ENCODE measurements around the gene C2CD4C.
"Not testable (repeated sequence)": the region's sequence is repeated elsewhere in the genome, so short reads cannot be mapped to it uniquely, and the experiment has no call there.

The C2CD4C gene

DNA sequence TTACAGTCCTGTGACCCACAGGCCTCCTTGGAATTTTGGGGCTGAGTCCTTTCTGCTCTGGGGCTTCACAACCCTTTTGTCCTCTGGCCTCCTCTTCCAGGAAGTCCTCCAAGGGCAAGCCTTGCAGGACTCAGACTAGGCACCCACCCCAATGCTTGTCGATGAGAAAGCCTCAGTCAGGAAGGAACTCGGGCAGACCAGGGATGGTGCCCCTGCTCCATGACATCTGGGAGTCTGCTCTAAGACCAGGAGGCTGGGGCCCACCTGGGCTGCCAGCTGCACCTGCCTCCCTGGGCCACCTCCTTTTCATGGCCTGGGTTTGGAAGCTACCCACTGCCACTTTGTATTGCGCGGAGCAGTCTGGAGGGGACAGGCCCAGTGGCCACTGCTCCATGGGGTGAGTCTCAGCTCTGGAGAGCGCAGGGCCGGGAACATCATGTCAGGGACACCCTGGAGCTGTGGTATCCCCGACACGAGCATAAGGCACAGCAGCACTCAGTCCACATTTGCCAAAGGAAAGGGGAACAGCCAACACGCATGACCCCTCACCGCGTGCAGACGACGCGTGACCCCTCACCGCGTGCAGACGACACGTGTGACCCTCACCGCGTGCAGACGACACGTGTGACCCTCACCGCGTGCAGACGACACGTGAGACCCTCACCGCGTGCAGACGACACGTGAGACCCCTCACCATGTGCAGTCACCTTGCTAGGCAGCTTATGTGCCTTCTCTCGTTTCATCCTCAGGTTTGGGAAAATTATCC is 10.8 kb downstream of the C2CD4C start:
- DNase-seq = no peak

DNA sequence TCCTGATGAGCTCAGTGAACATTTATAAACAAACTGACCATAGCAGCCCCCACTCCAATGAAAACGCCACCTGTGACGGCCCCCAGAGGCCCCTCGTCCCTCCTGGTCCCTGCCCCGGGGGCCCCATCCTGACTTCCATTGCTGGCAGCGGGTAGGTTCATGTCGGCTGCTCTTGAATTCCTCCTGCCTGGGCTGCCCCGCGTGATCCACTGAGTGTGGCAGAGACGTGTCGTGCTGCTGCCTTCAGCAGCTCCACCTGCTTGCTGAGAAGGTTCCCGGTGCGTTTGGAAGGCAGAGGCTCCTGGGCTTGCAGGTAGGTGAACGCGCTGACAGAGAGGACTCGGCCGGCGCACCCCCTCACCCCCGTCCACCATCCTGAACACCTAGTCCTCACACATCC is 11.6 kb downstream of the C2CD4C start:
- DNase-seq = no peak

DNA sequence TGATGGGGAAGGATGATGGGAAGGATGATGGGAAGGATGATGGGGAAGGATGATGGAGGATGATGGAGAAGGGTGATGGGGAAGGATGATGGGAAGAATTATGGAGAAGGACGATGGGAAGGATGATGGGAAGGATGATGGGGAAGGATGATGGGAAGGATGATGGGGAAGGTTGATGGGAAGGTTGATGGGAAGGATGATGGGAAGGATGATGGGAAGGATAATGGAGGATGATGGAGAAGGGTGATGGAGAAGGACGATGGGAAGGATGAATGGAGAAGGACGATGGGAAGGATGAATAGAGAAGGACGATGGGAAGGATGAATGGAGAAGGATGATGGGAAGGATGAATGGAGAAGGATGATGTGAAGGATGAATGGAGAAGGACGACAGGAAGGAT is 13.5 kb downstream of the C2CD4C start:
- no peak for DNase-seq

DNA sequence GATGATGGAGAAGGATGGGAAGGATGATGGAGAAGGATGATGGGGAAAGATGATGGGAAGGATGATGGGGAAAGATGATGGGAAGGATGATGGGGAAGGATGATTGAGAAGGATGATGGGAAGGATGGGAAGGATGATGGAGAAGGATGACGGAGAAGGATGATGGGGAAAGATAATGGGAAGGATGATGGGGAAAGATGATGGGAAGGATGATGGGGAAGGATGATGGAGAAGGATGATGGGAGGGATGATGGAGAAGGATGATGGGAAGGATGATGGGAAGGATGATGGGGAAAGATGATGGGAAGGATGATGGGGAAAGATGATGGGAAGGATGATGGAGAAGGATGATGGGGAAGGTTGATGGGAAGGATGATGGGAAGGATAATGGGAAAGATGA is 14.1 kb downstream of the C2CD4C start:
- DNase-seq = not testable (repeated sequence)

DNA sequence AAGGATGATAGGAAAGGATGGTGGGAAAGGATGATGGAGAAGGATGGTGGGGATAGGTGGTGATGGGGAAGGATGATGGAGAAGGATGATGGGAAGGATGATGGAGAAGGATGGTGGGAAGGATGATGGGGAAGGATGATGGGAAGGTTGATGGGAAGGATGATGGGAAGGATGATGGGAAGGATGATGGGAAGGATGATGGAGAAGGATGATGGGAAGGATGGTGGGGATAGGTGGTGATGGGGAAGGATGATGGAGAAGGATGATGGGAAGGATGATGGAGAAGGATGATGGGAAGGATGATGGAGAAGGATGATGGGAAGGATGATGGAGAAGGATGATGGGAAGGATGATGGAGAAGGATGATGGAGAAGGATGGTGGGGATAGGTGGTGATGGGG is 15.4 kb downstream of the C2CD4C start:
- DNase-seq = not testable (repeated sequence)

DNA sequence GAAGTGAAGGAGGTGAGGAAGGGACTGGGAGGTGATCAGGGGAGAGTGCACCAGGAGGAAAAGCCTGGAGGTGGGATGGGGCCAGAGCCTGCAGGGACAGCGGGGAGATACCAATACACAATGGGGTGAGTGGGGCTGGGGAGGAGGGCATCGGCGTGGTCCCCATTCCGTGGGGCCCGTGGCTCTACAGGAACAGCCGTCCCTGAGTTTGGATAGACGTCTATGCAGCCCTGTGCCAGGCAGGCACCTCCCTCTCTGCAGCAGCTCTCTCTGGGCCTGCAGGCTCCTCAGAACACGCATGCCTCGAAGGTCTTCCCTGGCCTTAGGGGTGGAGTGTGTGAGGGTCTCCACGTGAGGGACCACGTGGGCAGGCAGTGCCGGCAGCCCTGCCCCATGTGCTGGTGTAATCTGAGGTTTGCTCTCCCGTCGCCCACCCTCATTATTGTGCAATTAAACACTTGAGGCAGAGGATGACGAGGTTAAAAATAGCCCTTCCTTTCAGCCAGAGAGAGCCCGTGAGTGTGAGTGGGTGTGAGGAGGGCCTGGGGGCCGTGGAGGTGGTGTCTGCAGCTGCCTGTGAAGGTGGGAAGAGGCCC is 16.5 kb downstream of the C2CD4C start:
- DNase-seq = no peak

DNA sequence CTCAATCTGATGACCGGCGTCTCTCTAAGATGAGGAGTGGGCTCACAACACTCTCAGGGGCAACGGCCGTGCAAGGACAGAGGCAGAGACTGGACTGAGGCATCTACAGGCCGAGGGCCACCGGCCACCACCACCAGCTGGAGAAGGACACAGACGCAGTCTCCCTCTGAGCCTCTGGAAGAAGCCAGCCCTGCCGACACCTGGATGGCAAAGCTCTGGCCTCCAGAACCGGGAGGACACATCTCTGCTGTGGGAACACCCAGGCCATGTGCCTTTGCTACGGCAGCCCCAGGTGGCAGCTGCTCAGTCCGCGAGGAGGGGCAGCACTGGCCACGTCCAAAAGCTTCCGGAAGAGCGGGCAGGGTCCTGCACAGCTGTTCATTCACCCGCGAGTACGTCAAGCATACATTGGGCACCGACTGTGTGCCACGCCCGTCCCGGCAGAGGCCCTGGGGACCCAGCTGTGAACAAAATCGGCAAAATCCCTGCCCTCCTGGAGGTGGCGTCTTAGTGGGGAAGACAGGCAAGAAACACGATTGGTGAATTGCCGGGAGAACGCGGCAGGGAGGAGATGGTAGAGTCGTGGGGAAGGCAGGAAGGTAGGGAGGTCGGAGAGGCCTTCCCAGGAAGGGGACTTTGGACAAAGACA is 17.1 kb downstream of the C2CD4C start:
- no peak for DNase-seq

DNA sequence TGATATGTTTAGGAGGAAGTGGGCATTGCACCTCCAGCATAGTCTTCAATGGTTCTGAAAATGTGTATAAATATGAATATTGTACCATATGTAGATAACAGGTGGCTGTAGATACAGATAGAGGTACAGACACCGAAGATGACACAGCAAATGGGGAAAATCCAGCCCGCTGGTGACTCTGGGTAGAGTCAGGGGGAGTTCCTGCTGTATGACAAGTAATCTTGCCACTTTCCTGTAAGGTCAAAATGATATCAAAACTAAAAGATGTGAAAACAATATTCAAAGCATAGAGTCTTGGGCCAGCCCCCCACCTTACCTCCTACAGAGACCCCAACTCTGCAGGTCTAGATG is 17.8 kb downstream of the C2CD4C start:
- peak; percentile 35 for DNase-seq

DNA sequence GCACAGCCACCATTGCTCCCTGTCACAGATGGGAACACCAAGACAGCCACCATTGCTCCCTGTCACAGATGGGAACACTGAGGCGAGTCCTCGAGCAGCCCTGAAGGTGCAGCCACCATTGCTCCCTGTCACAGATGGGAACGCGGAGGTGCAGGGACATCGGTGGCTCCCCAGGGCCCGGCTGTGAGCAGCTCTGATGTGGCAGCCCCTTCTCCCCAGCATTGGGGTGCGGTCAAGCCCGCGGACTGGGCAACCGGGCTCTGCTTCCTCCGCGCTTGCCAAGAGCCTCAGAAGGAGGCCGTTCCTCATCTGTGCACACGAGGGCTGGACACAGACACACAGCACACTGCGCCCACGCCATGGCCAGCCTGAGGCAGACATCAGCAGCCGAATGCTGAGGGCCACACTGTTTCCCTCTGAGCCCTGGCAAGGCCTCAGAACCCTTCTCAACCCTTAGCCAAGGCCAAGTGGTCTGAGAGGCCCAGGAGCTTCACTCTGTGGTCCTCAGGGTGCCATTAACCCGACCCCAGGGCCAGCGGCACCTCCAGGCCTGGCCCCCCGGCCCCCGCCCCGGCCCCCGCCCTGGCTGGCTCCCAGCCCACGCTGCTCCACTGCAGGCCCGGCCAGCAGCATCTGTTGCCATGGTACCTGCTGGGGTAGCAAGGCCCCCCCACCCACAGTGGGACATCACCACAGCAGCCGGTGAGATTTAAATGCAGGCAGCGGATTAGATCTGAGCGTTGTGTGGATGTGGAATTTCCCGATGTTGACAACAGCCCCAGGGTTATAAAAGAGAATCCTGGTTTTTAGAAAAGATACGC is 18.4 kb downstream of the C2CD4C start:
- no peak for DNase-seq

DNA sequence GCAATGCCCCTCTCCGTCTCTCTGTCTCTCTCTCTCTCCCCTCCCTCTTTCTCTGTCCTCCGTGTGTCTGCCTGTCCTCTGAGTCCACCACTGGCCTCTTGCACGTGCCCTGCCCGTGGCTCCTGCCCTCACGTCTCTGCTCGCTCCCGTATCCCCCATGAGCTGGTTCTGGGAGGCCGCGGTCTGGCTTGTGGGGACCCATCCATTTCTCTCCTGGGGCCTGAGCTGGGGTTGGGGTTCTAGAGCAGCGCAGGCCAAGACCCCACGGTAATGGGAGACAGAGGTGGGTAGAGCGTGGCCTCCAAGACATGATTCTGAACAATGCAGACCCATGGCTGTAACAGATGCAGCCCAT is 19.0 kb downstream of the C2CD4C start:
- DNase-seq = no peak

DNA sequence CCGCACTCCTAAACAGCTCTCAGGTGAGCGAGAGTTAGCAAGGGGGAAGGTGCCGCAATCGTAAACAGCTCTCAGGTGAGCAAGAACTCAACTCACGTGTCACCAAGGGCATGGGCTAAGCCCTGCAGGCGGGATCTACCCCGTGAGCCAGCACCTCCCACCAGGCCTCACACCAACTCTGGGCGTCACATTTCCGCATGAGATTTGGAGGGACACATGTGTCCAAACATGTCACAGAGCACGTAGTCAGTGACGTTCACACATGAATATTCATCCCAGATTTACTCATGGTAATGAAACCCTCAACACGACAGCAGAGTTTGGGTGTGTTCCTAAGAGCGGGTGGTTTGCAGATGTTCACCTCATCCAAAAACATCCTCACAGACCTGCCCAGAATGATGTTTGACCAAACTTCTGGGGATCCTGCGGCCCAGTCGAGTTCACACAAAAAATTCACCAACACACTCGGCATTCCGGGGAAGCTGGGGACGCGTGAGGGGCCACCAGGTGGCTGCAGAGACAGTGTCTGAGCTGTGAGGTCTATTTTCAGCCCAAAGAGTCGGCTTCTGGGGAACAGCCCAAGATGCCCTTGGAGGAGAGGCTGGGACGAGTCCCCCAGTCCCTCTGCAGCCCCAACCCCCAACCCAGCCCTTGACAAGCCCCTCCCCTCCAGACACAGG is 19.6 kb downstream of the C2CD4C start:
- DNase-seq = no peak

DNA sequence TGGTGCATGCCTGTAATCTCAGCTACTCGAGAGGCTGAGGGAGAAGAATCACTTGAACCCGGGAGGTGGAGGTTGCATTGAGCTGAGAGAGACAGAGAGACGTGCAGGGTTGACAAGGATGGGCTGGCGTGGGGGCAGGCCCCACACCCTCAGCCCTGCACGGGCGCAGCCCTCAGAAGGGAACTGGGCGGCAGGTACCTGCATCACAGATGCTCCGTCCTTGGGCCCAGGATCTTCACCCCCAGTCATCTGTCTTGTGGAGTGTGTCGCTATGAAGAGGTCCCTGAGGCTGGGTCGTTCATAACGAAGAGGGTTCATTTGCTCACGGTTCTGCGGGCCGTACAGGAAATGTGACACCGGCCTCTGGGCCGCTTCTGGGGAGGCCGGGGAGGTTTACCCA is 20.3 kb downstream of the C2CD4C start:
- no peak for DNase-seq

DNA sequence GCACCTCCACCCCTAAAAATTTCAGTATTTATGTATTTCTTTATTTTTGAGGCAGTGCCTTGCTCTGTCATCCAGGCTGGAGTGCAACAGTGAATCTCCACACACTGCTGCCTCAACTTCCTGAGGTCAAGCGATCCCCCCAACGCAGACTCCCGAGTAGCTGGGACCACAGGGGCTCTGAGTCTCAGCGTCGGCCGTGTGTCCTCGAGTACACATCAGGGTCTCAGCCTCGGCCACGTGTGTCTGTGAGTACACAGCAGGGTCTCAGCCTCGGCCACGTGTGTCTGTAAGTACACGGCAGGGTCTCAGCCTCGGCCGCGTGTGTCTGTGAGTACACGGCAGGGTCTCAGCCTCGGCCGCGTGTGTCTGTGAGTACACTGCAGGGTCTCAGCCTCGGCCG is 21.2 kb downstream of the C2CD4C start:
- no peak for DNase-seq

DNA sequence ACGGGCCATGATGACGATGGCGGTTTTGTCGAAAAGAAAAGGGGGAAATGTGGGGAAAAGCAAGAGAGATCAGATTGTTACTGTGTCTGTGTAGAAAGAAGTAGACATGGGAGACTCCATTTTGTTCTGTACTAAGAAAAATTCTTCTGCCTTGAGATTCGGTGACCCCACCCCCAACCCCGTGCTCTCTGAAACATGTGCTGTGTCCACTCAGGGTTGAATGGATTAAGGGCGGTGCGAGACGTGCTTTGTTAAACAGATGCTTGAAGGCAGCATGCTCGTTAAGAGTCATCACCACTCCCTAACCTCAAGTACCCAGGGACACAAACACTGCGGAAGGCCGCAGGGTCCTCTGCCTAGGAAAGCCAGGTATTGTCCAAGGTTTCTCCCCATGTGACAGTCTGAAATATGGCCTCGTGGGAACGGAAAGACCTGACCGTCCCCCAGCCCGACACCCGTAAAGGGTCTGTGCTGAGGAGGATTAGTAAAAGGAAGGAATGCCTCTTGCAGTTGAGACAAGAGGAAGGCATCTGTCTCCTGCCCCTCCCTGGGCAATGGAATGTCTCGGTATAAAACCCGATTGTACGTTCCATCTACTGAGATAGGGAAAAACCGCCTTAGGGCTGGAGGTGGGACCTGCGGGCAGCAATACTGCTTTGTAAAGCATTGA is 22.2 kb downstream of the C2CD4C start:
- not testable (repeated sequence) for DNase-seq

DNA sequence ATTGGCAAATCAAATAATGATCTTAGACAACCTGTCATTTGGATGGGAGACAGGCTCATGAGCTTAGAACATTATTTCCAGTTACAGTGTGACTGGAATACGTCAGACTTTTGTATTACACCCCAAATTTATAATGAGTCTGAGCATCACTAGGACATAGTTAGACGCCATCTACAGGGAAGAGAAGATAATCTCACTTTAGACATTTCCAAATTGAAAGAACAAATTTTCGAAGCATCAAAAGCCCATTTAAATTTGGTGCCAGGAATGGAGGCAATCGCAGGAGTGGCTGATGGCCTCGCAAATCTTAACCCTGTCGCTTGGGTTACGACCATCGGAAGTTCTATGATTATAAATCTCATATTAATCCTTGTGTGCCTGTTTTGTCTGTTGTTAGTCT is 22.8 kb downstream of the C2CD4C start:
- not testable (repeated sequence) for DNase-seq

DNA sequence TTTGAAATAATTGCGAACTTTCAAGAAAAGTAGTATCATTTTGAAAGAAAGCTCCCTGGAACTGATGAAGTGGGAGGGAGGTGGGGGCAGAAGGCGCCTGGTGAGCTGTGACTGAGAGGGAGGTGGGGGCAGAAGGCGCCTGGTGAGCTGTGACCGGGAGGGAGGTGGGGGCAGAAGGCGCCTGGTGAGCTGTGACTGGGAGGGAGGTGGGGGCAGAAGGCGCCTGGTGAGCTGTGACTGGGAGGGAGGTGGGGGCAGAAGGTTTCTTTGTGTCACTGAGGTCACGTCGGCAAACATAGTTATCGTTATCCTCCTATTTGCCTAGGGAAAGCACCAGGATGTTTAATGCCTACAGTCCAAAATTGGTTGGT is 24.2 kb downstream of the C2CD4C start:
- no peak for DNase-seq

DNA sequence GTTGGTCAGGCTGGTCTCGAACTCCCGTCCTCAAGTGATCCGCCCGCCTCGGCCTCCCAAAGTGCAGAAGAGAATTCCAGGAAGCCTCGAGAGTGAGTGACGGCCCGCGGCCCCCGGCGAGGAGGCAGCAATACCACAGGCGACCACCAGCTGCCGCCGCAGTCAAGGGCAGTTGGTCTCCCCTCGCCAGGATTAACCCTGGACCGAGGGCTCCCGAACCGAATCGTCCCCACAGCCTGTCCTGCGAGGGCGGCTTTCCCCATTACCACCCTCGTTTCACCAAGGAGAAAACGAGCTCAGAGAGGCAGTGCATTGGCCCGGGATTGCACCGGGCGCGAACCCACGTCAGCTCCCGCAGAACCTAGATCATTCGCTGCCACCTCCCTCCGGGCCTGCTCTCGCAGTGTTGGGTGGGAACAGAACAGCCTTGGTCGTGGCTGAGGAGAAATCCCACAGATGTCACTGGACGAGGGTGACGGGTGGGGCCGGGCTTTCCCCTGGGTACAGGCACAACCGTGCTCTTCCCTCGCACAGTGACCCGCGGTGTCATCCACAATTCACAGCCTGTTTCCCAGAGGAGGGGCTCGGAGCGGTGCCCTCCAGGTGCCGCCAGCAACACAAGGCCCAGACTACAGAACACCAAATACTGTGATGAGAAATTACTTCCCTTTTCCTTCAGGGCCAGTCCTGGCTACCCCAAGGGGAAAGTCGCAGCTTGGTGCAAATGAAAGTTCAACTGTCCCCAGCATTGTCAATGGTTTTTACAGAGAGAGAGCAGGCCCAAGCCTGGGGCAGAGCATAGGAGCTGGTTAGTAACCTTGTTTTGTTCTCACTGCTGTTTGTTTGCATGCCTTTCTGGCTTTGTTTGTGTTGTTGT is 24.8 kb downstream of the C2CD4C start:
- peak; percentile 36 for DNase-seq

DNA sequence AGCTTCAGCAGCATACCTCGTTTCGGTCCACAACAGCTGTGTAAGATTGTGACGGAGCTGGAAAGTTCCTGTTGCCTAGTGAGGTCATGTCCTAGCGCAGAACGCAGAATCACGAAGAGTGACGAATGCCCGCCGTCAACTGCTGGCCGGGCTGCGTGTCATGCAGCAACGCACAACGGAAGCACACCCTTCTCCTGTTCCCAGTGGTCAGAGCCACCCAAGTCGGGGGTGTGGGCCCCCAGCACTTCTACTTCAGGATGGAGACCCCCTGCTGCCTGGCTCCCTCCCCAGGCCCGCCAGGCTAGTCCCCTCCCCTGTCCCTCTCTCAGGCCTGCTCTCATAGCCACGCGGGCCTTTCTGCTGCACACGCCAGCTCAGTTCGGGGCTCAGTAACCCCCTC is 25.9 kb downstream of the C2CD4C start:
- no peak for DNase-seq

DNA sequence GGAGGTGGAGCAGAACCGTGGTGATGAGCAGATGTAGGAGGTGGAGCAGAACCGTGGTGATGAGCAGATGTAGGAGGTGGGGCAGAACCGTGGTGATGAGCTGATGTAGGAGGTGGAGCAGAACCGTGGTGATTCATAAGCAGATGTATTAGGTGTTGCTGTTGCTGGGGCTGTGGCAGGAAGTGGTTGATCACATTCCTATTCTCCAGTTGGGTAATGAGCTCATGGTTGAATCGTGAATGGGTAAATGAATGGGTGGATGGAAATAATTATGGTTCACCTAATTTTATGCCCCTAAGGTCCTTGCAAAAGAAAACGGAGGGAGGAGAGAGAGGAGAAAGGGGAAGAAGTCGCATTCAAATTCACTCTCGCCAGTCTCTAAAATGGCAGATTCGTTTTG is 26.4 kb downstream of the C2CD4C start:
- peak; percentile 57 for DNase-seq

DNA sequence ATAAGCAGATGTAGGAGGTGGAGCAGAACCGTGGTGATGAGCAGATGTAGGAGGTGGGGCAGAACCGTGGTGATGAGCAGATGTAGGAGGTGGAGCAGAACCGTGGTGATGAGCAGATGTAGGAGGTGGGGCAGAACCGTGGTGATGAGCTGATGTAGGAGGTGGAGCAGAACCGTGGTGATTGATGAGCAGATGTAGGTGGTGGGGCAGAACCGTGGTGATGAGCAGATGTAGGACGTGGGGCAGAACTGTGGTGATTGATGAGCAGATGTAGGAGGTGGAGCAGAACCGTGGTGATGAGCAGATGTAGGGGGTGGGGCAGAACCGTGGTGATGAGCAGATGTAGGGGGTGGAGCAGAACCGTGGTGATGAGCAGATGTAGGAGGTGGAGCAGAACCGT is 27.0 kb downstream of the C2CD4C start:
- DNase-seq = peak; percentile 36

DNA sequence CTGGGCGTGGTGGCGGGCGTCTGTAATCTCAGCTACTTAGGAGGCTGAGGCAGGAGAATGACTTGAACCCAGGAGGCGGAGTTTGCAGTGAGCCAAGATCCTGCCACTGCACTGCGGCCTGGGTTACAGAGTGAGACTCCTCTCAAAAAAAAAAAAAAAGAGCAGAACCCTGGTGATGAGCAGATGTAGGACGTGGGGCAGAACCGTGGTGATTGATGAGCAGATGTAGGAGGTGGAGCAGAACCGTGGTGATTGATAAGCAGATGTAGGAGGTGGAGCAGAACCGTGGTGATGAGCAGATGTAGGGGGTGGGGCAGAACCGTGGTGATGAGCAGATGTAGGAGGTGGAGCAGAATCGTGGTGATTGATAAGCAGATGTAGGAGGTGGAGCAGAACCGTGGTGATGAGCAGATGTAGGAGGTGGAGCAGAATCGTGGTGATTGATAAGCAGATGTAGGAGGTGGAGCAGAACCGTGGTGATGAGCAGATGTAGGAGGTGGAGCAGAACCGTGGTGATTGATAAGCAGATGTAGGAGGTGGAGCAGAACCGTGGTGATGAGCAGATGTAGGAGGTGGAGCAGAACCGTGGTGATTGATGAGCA is 28.2 kb downstream of the C2CD4C start:
- peak; percentile 28 for DNase-seq
